ENCODE results near the gene DPAGT1.

The DPAGT1 gene

GRCh38 chr11:119054418-119054817 is 47.2 kb downstream of the DPAGT1 start:
- Histone ChIP-seq H3K27me3 (no peaks in the 10 kb centered on the region), H3K9me3 (replicated peaks in 1 of 11) (no peaks in the 10 kb centered on the region; a peak in 1 of 22 replicates), H3K4me2 (peak overlapping the region in 2 of 11 experiments; percentile 88 to 93; a peak in 2 of 22 replicates), H3K27ac (no peak overlapping the region), H3K9ac (peak overlapping the region in 9 of 11 experiments; percentile 15 to 99 (median 97); a peak in 7 of 22 replicates), H3K4me1 (peaks cover 20 to 34% (median 24%) of the 10 kb centered on the region in 10 experiments), H3K36me3 (peaks cover 59 to 63% (median 63%) of the 10 kb centered on the region in 11 experiments), H4K20me1 (peaks cover 14 to 70% (median 56%) of the 10 kb centered on the region in 11 experiments; a peak in 19 of 22 replicates), H3K4me3 (no peak overlapping the region)
- TF ChIP-seq Cebpa-rat (IDR thresholded peaks at IDR 0.05), result no peak

- Histone ChIP-seq H3K36me3 (peaks cover 81 to 85% (median 84%) of the 10 kb centered on the region in 11 experiments), H3K4me2 (no peak overlapping the region), H3K27me3 (no peaks in the 10 kb centered on the region), H4K20me1 (peaks cover 14 to 91% (median 71%) of the 10 kb centered on the region in 11 experiments; a peak in 19 of 22 replicates), H3K9me3 (replicated peaks in 1 of 11) (no peaks in the 10 kb centered on the region), H3K4me1 (peaks cover 12 to 25% (median 17%) of the 10 kb centered on the region in 10 experiments), H3K27ac (no peak overlapping the region), H3K4me3 (no peak overlapping the region), H3K9ac (no peak overlapping the region)
- TF ChIP-seq Cebpa-rat (IDR thresholded peaks at IDR 0.05), result no peak
Measured at GRCh38 chr11:119052163-119052814, 49.4 kb downstream of the DPAGT1 start.

- no peak overlapping the region for H3K9ac ChIP-seq
- peaks cover 12 to 25% (median 17%) of the 10 kb centered on the region in 10 experiments for H3K4me1 ChIP-seq
- peaks cover 14 to 98% (median 71%) of the 10 kb centered on the region in 11 experiments; a peak in 19 of 22 replicates for H4K20me1 ChIP-seq
- no peak overlapping the region for H3K4me2 ChIP-seq
- H3K9me3 ChIP-seq (replicated peaks in 1 of 11), result no peaks in the 10 kb centered on the region
- no peak for TF ChIP-seq Cebpa-rat (IDR thresholded peaks at IDR 0.05)
- no peaks in the 10 kb centered on the region for H3K27me3 ChIP-seq
- peaks cover 88 to 91% (median 91%) of the 10 kb centered on the region in 11 experiments for H3K36me3 ChIP-seq
- no peak overlapping the region for H3K4me3 ChIP-seq
- no peak overlapping the region for H3K27ac ChIP-seq
Measured at GRCh38 chr11:119051440-119052162, 50.1 kb downstream of the DPAGT1 start.

- Histone ChIP-seq H3K4me1 (peaks cover 0 to 3% (median 0%) of the 10 kb centered on the region in 10 experiments; a peak in 2 of 20 replicates), H3K9ac (peak overlapping the region in 2 of 11 experiments; percentile 14 to 32; a peak in 1 of 22 replicates), H3K9me3 (replicated peaks in 1 of 11) (no peaks in the 10 kb centered on the region), H3K4me2 (no peak overlapping the region), H3K36me3 (peaks cover 97 to 99% (median 99%) of the 10 kb centered on the region in 11 experiments), H3K27me3 (no peaks in the 10 kb centered on the region), H3K4me3 (no peak overlapping the region), H3K27ac (no peak overlapping the region), H4K20me1 (peaks cover 5 to 97% (median 56%) of the 10 kb centered on the region in 11 experiments; a peak in 17 of 22 replicates)
- no peak for TF ChIP-seq Cebpa-rat (IDR thresholded peaks at IDR 0.05)
Measured at GRCh38 chr11:119049081-119049480, 52.6 kb downstream of the DPAGT1 start.

- H3K36me3 ChIP-seq, result peaks cover 92 to 95% (median 95%) of the 10 kb centered on the region in 11 experiments
- peaks cover under 1 to 93% (median 52%) of the 10 kb centered on the region in 11 experiments; a peak in 16 of 22 replicates for H4K20me1 ChIP-seq
- H3K4me2 ChIP-seq, result no peak overlapping the region
- no peaks in the 10 kb centered on the region for H3K27me3 ChIP-seq
- no peak overlapping the region for H3K4me3 ChIP-seq
- no peaks in the 10 kb centered on the region for H3K9me3 ChIP-seq (replicated peaks in 1 of 11)
- peak overlapping the region in 2 of 11 experiments; percentile 14 to 32; a peak in 1 of 22 replicates for H3K9ac ChIP-seq
- no peaks in the 10 kb centered on the region for H3K4me1 ChIP-seq
- H3K27ac ChIP-seq, result no peak overlapping the region
- no peak for TF ChIP-seq Cebpa-rat (IDR thresholded peaks at IDR 0.05)
Measured at GRCh38 chr11:119048644-119049043, 53.0 kb downstream of the DPAGT1 start.

- TF ChIP-seq Cebpa-rat (IDR thresholded peaks at IDR 0.05), result no peak
- H3K27ac ChIP-seq, result no peak overlapping the region
- H3K36me3 ChIP-seq, result peaks cover 78 to 81% (median 80%) of the 10 kb centered on the region in 11 experiments
- no peak overlapping the region for H3K4me2 ChIP-seq
- no peaks in the 10 kb centered on the region for H3K4me1 ChIP-seq
- H3K27me3 ChIP-seq, result no peaks in the 10 kb centered on the region
- no peaks in the 10 kb centered on the region for H3K9me3 ChIP-seq (replicated peaks in 1 of 11)
- H3K9ac ChIP-seq, result no peak overlapping the region
- no peak overlapping the region for H3K4me3 ChIP-seq
- H4K20me1 ChIP-seq, result peaks cover 0 to 79% (median 39%) of the 10 kb centered on the region in 11 experiments; a peak in 15 of 22 replicates
Measured at GRCh38 chr11:119047205-119047604, 54.4 kb downstream of the DPAGT1 start.
